HG02588 (cell line): ENCODE results near the gene PGAP2.
A peak's percentile ranks its signal among the peaks of the same experiment; 100 is the strongest.
"Not testable (repeated sequence)": the region's sequence is repeated elsewhere in the genome, so short reads cannot be mapped to it uniquely, and the experiment has no call there.

Experiments used
- ATAC-seq: cut with Tn5 transposase; IDR thresholded peaks from one replicate; pipeline ENCODE4 v1.9.1; 2021; ENCODE audit warnings: mild to moderate bottlenecking, moderate library complexity; ENCODE audit not compliant: unreplicated experiment

PGAP2 gene

GRCh38 chr11:3803726-3804495 is 4.4 kb upstream of the PGAP2 start:
- no peak for ATAC-seq

GRCh38 chr11:3808861-3809623 is 682 bp downstream of the PGAP2 start:
- peak; percentile 57 for ATAC-seq

- ATAC-seq: no peak
These were observed 1.2 kb downstream of the PGAP2 start for GRCh38 chr11:3809624-3809928.

GRCh38 chr11:3810446-3810845 is 2.1 kb downstream of the PGAP2 start:
- ATAC-seq: no peak

GRCh38 chr11:3810951-3811350 is 2.6 kb downstream of the PGAP2 start:
- ATAC-seq: no peak

- ATAC-seq: not testable (repeated sequence)
These were observed 6.5 kb downstream of the PGAP2 start for GRCh38 chr11:3814832-3815231.

GRCh38 chr11:3815845-3816244 is 7.5 kb downstream of the PGAP2 start:
- no peak for ATAC-seq

- no peak for ATAC-seq
These were observed 8.3 kb downstream of the PGAP2 start for GRCh38 chr11:3816673-3817072.

- ATAC-seq: no peak
These were observed 8.9 kb downstream of the PGAP2 start for GRCh38 chr11:3817181-3817800.

GRCh38 chr11:3820971-3821370 is 12.6 kb downstream of the PGAP2 start:
- ATAC-seq: no peak

GRCh38 chr11:3822312-3822711 is 14.0 kb downstream of the PGAP2 start:
- ATAC-seq: no peak

- no peak for ATAC-seq
These were observed 14.9 kb downstream of the PGAP2 start for GRCh38 chr11:3823303-3823702.

- ATAC-seq: no peak
These were observed 15.6 kb downstream of the PGAP2 start for GRCh38 chr11:3823762-3824506.

- peak; percentile 81 for ATAC-seq
These were observed 16.5 kb downstream of the PGAP2 start for GRCh38 chr11:3824714-3825472.

GRCh38 chr11:3825473-3826154 is 17.3 kb downstream of the PGAP2 start:
- no peak for ATAC-seq

GRCh38 chr11:3826721-3827120 is 18.4 kb downstream of the PGAP2 start:
- ATAC-seq: no peak

GRCh38 chr11:3827434-3828186 is 19.2 kb downstream of the PGAP2 start:
- no peak for ATAC-seq

- ATAC-seq: no peak
These were observed 21.7 kb downstream of the PGAP2 start for GRCh38 chr11:3830088-3830487.

GRCh38 chr11:3830730-3831129 is 22.4 kb downstream of the PGAP2 start:
- no peak for ATAC-seq
